ENCODE measurements around the gene PSMG2.

The PSMG2 gene

DNA sequence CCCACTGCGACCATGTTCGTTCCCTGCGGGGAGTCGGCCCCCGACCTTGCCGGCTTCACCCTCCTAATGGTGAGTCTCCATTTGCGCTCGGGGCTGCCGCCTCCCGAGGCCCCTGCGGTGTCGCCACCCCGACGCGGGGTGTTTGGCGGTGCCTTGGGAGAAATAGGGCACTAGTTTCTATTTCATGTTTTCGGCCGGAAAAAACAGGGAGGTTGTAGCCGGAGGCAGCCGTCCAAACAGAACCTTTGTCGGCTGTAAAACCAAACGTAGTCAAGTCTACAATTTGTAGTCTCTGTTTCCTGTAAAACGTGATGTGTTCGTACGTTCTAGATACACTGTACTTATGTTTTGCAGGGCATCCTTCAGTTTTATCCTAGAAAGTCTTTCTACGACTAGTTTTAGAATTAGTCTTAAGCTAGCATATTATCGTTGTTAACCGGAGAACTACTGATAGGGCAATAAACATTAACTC, 290 bp downstream of the PSMG2 start:
- no peak for TF ChIP-seq EZH2phosphoT487 (IDR thresholded peaks at IDR 0.05; ENCODE audit: borderline replicate concordance)
- TF ChIP-seq, protein P1, sequence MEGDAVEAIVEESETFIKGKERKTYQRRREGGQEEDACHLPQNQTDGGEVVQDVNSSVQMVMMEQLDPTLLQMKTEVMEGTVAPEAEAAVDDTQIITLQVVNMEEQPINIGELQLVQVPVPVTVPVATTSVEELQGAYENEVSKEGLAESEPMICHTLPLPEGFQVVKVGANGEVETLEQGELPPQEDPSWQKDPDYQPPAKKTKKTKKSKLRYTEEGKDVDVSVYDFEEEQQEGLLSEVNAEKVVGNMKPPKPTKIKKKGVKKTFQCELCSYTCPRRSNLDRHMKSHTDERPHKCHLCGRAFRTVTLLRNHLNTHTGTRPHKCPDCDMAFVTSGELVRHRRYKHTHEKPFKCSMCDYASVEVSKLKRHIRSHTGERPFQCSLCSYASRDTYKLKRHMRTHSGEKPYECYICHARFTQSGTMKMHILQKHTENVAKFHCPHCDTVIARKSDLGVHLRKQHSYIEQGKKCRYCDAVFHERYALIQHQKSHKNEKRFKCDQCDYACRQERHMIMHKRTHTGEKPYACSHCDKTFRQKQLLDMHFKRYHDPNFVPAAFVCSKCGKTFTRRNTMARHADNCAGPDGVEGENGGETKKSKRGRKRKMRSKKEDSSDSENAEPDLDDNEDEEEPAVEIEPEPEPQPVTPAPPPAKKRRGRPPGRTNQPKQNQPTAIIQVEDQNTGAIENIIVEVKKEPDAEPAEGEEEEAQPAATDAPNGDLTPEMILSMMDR (conservative IDR thresholded peaks at IDR 0.05; ENCODE audit: low read length): no peak
- Histone ChIP-seq H2AFZ (ENCODE audit: low read length) (peak overlapping the region; percentile 97), H3K9ac (ENCODE audit: low read depth, low read length, poor library complexity, severe bottlenecking) (peak overlapping the region; percentile 93), H3K4me3 (ENCODE audit: low read length, poor library complexity, severe bottlenecking) (peak overlapping the region; percentile 98), H3K9me2 (replicated peaks; ENCODE audit: low read depth, low read length) (no peaks in the 10 kb centered on the region), H4K20me1 (ENCODE audit: insufficient read depth, low read length, poor library complexity, severe bottlenecking) (peaks cover 57% of the 10 kb centered on the region), H3K9me3 (ENCODE audit: insufficient read depth, low read depth, low read length) (no peaks in the 10 kb centered on the region), H3F3A (ENCODE audit: low read depth) (no peaks in the 10 kb centered on the region), H3K79me2 (ENCODE audit: insufficient read depth, low read length) (peaks cover 96% of the 10 kb centered on the region), H3K4me2 (ENCODE audit: low read depth, low read length, poor library complexity, severe bottlenecking) (peak overlapping the region; percentile 100), H3K4me1 (ENCODE audit: insufficient read depth, low read length, poor library complexity, severe bottlenecking) (peaks cover 52% of the 10 kb centered on the region), H3K36me3 (ENCODE audit: insufficient read depth, low read length) (peaks cover 26% of the 10 kb centered on the region), H3K27me3 (ENCODE audit: insufficient read depth, low read length, poor library complexity, severe bottlenecking) (peaks cover 6% of the 10 kb centered on the region)

DNA sequence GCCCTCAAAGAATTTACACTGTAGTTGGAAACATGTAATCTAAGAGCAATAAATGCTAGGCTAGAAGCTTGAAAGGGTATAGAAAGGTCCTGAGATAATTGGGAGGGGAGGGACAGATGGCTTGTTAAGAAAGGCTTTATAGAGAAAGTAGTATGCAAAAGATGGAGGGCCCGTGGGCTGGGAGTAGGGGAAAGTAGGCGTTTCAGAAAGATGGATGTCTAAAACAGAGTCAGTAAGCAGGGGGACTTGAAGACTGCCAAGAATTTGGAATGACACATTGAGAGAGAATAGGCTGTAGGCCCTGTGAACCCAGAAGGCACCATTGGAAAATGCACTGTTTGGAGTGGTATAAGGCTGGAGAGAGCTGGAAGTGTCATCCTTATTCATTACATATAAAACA, 822 bp downstream of the PSMG2 start:
- Histone ChIP-seq H3K4me3 (ENCODE audit: low read length, poor library complexity, severe bottlenecking) (peak overlapping the region; percentile 98), H3K4me2 (ENCODE audit: low read depth, low read length, poor library complexity, severe bottlenecking) (peak overlapping the region; percentile 100), H2AFZ (ENCODE audit: low read length) (no peak overlapping the region; the same call in 1 of the 2 replicates), H3K79me2 (ENCODE audit: insufficient read depth, low read length) (peaks cover 92% of the 10 kb centered on the region), H3K9ac (ENCODE audit: low read depth, low read length, poor library complexity, severe bottlenecking) (peak overlapping the region; percentile 93), H3K9me3 (ENCODE audit: insufficient read depth, low read depth, low read length) (no peaks in the 10 kb centered on the region), H3K9me2 (replicated peaks; ENCODE audit: low read depth, low read length) (no peaks in the 10 kb centered on the region), H3K27me3 (ENCODE audit: insufficient read depth, low read length, poor library complexity, severe bottlenecking) (peaks cover 6% of the 10 kb centered on the region), H3F3A (ENCODE audit: low read depth) (no peaks in the 10 kb centered on the region), H4K20me1 (ENCODE audit: insufficient read depth, low read length, poor library complexity, severe bottlenecking) (peaks cover 57% of the 10 kb centered on the region), H3K36me3 (ENCODE audit: insufficient read depth, low read length) (peaks cover 23% of the 10 kb centered on the region), H3K4me1 (ENCODE audit: insufficient read depth, low read length, poor library complexity, severe bottlenecking) (peaks cover 48% of the 10 kb centered on the region)
- no peak for TF ChIP-seq EZH2phosphoT487 (IDR thresholded peaks at IDR 0.05; ENCODE audit: borderline replicate concordance)

DNA sequence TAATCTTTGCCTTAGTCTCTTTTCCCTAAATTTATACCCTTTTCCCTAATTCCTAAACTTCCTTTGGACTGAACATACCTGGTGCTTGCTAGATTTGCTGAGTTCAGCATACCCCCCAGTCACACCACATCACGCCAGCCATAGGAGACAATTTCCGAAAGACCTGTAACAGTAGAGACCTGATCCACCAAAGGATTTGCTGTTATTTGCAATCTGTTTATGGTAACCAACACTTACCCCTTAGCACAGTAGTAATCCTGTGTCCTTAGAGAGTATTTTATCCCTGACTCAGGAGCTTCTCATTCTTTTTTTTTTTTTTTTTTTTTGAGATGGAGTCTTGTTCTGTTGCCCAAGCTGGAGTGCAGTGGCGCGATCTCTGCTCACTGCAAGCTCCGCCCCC, 8.6 kb downstream of the PSMG2 start:
- no peaks in the 10 kb centered on the region for H3F3A ChIP-seq (ENCODE audit: low read depth)
- no peaks in the 10 kb centered on the region for H3K4me1 ChIP-seq (ENCODE audit: insufficient read depth, low read length, poor library complexity, severe bottlenecking)
- no peaks in the 10 kb centered on the region for H3K27me3 ChIP-seq (ENCODE audit: insufficient read depth, low read length, poor library complexity, severe bottlenecking)
- H3K9me2 ChIP-seq (replicated peaks; ENCODE audit: low read depth, low read length): no peaks in the 10 kb centered on the region
- H3K79me2 ChIP-seq (ENCODE audit: insufficient read depth, low read length): peaks cover 31% of the 10 kb centered on the region
- no peak overlapping the region for H2AFZ ChIP-seq (ENCODE audit: low read length)
- no peaks in the 10 kb centered on the region for H3K9me3 ChIP-seq (ENCODE audit: insufficient read depth, low read depth, low read length)
- H3K9ac ChIP-seq (ENCODE audit: low read depth, low read length, poor library complexity, severe bottlenecking): no peak overlapping the region
- H3K36me3 ChIP-seq (ENCODE audit: insufficient read depth, low read length): peaks cover 74% of the 10 kb centered on the region; the same call in 1 of the 2 replicates
- no peak overlapping the region for H3K4me3 ChIP-seq (ENCODE audit: low read length, poor library complexity, severe bottlenecking)
- peaks cover 7% of the 10 kb centered on the region for H4K20me1 ChIP-seq (ENCODE audit: insufficient read depth, low read length, poor library complexity, severe bottlenecking)
- no peak overlapping the region for H3K4me2 ChIP-seq (ENCODE audit: low read depth, low read length, poor library complexity, severe bottlenecking)
- TF ChIP-seq EZH2phosphoT487 (IDR thresholded peaks at IDR 0.05; ENCODE audit: borderline replicate concordance): no peak
- TF ChIP-seq, protein P1 (conservative IDR thresholded peaks at IDR 0.05; ENCODE audit: low read length): no peak

Measured in Loucy (cell line).